BLaER1 (cell line): Measurements from ENCODE around the gene CIB4.

Source experiments
- H3K27ac ChIP-seq: shearing (Covaris generic); formaldehyde crosslinking; 2 replicates; pipeline ENCODE4 v1.8.1; 2022
- H3K27me3 ChIP-seq: shearing (Covaris generic); formaldehyde crosslinking; 2 replicates; pipeline ENCODE4 v1.8.1; 2022
- H3K36me3 ChIP-seq: shearing (Covaris generic); formaldehyde crosslinking; 2 replicates; pipeline ENCODE4 v1.8.1; 2022
- H3K4me1 ChIP-seq: shearing (Covaris generic); formaldehyde crosslinking; 2 replicates; pipeline ENCODE4 v1.8.1; 2022
- H3K4me2 ChIP-seq: shearing (Covaris generic); formaldehyde crosslinking; 2 replicates; pipeline ENCODE4 v1.8.1; 2022
- H3K4me3 ChIP-seq: shearing (Covaris generic); formaldehyde crosslinking; 2 replicates; pipeline ENCODE4 v1.8.1; 2022
- H3K9ac ChIP-seq: shearing (Covaris generic); formaldehyde crosslinking; 2 replicates; pipeline ENCODE4 v1.8.1; 2022
- H3K9me3 ChIP-seq: shearing (Covaris generic); formaldehyde crosslinking; 2 replicates; pipeline ENCODE4 v1.8.1; 2022
- H4K20me1 ChIP-seq: shearing (Covaris generic); formaldehyde crosslinking; 2 replicates; pipeline ENCODE4 v1.8.1; 2022
- Cebpa-rat ChIP-seq: shearing (Covaris generic); IDR thresholded peaks from 2 replicates; pipeline ENCODE4 v1.8.1; 2022

Gene CIB4

DNA sequence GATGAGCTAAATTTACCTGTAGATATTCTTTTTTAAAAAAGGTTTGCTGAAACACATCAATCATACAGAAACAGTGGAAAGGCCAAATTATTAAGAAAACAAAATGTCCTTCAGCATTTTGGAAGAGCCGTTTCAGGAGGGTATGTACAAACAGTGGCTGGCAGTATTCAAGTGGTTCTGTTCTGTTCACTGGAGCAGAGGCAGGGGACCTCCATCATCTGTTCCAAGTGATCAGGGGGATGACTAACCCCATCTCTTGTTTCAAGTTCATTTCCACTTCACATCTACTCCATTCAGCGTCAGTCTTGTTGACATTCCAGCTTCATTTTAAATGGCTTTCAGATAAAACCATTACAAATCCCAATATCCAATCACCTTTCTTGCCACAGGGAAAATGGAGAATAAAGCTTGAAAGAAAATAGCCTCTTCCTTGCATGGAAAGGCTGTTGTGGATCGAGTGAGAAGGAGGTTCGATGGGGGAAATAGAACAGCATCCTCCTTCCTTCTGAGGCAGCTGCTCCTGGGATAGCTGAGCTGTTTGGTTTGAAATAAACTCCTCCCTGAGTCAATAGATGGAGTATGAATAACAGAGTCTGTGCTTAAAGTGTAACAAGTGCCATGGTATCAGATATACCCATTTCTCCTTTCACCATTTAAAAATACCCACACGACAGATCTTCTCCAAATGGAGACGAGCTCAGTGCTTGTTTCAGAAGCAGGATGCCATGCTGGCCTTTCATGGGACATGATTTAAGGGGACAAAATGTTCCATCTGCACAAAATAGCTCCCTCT is 99.6 kb downstream of the CIB4 start:
- TF ChIP-seq Cebpa-rat: no peak
- Histone ChIP-seq H4K20me1 (no peaks in the 10 kb centered on the region), H3K27me3 (no peaks in the 10 kb centered on the region), H3K4me3 (no peak overlapping the region), H3K9ac (no peak overlapping the region), H3K27ac (no peak overlapping the region), H3K4me1 (peaks cover 5% of the 10 kb centered on the region), H3K9me3 (no peaks in the 10 kb centered on the region), H3K36me3 (no peaks in the 10 kb centered on the region), H3K4me2 (no peak overlapping the region)

DNA sequence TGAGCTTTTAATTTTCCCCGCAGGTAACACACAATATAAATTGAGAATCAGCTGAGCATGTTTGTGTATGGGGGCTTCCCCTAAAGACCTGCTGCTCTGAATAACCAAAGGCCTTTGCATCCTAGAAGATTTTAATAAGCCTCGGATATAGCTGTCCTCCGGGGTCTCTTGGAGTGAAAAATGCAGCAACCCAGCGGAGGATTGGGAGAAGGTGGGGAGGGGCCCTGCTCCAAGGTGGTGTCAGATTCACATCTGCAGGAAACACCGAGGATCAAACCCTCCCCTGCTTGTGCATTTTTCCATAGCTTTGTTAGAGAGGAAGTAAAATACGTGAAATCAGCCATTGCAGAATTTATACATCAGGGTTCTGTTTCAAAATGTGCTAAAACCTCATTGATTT is 100.2 kb downstream of the CIB4 start:
- Histone ChIP-seq H3K9me3 (no peaks in the 10 kb centered on the region), H3K4me2 (no peak overlapping the region), H3K9ac (no peak overlapping the region), H3K4me3 (no peak overlapping the region), H3K27me3 (no peaks in the 10 kb centered on the region), H3K4me1 (peaks cover 5% of the 10 kb centered on the region), H3K36me3 (no peaks in the 10 kb centered on the region), H4K20me1 (no peaks in the 10 kb centered on the region), H3K27ac (no peak overlapping the region)
- TF ChIP-seq Cebpa-rat: no peak

DNA sequence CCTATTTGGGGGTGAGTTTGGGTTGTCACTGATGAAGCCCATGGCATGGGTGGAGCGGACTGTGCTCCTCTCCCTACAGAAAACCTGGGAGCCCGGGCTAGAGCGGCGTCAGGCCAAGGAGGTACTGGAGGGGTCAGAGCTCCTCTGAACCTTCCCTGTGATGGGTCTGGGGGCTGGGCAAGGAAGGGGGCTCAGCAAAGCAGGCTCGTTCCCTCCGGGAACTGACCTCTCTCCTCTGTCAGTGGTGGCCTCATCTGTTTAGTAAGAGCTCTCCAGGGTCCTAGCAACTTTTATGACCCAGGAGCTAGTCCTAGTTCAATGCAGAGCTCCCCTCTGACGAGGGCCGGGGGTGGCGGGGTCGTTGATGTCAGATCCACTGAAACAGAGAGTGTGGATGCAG is 100.9 kb downstream of the CIB4 start:
- Histone ChIP-seq H4K20me1 (no peaks in the 10 kb centered on the region), H3K4me3 (no peak overlapping the region), H3K36me3 (no peaks in the 10 kb centered on the region), H3K4me1 (peaks cover 5% of the 10 kb centered on the region), H3K9ac (no peak overlapping the region), H3K27me3 (no peaks in the 10 kb centered on the region), H3K27ac (no peak overlapping the region), H3K4me2 (no peak overlapping the region), H3K9me3 (no peaks in the 10 kb centered on the region)
- TF ChIP-seq Cebpa-rat: no peak

- Histone ChIP-seq H3K4me3 (no peak overlapping the region), H3K4me1 (peaks cover 19% of the 10 kb centered on the region)
These were observed 103.2 kb downstream of the CIB4 start for GRCh38 chr2:26537826-26538475.

DNA sequence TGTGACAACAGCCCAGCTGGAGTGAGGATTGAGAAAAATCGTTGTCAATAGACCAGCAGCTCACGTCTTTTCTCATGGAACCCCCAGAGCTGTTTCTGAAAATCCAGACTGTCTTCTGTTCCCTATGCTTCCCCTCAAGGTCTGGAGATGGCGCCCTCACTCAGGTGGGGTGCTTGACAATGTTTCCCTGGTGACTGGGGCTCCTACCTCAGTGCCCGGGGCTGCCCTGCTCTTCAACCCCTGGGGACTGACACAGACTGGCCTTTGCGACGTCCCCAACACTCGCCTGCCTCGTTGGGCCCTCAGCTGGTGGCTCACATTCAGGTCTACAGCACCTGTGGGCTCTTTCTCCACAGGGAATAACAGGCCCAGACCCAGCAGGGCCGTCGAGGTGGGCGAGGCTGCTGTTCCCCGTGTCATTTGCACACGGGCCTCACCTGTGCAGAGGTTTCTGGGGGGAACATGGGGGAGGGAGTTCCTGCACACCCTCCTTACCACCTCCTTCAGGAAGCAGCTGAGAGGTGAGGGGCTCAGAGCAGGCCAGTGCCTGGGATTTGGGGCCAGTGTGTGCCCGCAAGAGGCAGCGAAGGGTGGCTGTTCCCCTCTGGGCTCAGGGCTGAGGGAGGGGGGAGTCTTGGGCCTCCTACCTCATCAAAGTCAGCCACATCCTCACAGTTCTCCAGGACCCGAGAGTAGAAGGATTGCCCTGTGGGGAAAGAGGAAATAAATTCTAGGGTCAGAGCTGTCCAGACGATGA is 103.9 kb downstream of the CIB4 start:
- no peak overlapping the region for H3K27ac ChIP-seq

More at GRCh38 chr2:26537826-26538475, 103.2 kb downstream of the CIB4 start:
- H3K27ac ChIP-seq: no peak overlapping the region
- no peak for TF ChIP-seq Cebpa-rat
- no peaks in the 10 kb centered on the region for H3K36me3 ChIP-seq
- H3K9me3 ChIP-seq: no peaks in the 10 kb centered on the region
- no peaks in the 10 kb centered on the region for H3K27me3 ChIP-seq
- H3K9ac ChIP-seq: no peak overlapping the region
- no peaks in the 10 kb centered on the region for H4K20me1 ChIP-seq
- H3K4me2 ChIP-seq: peak overlapping the region; percentile 31; the same call in 1 of the 2 replicates

GRCh38 chr2:26536371-26537068 is 104.6 kb downstream of the CIB4 start:
- Histone ChIP-seq H3K4me2 (no peak overlapping the region), H4K20me1 (no peaks in the 10 kb centered on the region), H3K9ac (no peak overlapping the region), H3K27ac (no peak overlapping the region), H3K27me3 (no peaks in the 10 kb centered on the region), H3K36me3 (no peaks in the 10 kb centered on the region), H3K4me1 (peaks cover 19% of the 10 kb centered on the region), H3K4me3 (no peak overlapping the region), H3K9me3 (no peaks in the 10 kb centered on the region)
- no peak for TF ChIP-seq Cebpa-rat

More for the DNA sequence above, 103.9 kb downstream of the CIB4 start:
- no peak overlapping the region for H3K9ac ChIP-seq
- H3K4me2 ChIP-seq: peak overlapping the region; percentile 31; the same call in 1 of the 2 replicates
- no peak for TF ChIP-seq Cebpa-rat
- H3K36me3 ChIP-seq: no peaks in the 10 kb centered on the region
- no peaks in the 10 kb centered on the region for H4K20me1 ChIP-seq
- no peak overlapping the region for H3K4me3 ChIP-seq
- H3K27me3 ChIP-seq: no peaks in the 10 kb centered on the region
- peaks cover 19% of the 10 kb centered on the region for H3K4me1 ChIP-seq
- H3K9me3 ChIP-seq: no peaks in the 10 kb centered on the region

DNA sequence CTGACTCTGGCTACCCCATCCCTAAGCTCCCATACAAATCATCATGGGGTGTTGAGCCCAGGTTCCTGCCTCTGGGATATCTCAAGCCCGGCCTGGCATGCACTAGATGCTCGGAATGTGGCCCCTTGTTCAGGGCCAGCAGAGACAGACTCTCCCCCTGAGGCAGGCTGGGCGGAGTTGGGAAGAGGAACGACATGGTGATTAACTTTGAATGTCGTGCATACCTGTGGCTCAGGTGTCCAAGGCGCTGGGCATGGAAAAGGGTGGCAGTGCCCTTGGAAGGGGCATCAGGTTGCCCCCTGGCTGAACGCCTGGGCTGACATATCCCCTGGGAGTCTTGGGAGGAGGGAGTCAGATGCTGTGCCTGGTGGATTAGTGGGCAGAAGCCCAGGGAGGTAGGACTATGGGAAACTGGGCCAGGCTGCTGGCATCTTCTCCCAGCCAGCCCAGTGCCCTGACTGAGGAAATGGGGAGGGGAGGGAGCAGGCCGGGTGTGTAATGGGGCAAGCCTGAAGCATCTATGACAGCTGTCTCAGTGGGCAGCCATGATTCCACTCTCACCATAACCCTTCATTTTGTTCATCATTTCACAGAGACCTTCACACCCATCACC is 105.4 kb downstream of the CIB4 start:
- H3K9me3 ChIP-seq: no peaks in the 10 kb centered on the region
- TF ChIP-seq Cebpa-rat: no peak
- H3K4me3 ChIP-seq: no peak overlapping the region
- H3K4me1 ChIP-seq: peaks cover 19% of the 10 kb centered on the region
- H3K27me3 ChIP-seq: no peaks in the 10 kb centered on the region
- H3K36me3 ChIP-seq: no peaks in the 10 kb centered on the region
- H3K27ac ChIP-seq: no peak overlapping the region
- H4K20me1 ChIP-seq: no peaks in the 10 kb centered on the region
- H3K9ac ChIP-seq: no peak overlapping the region
- H3K4me2 ChIP-seq: no peak overlapping the region

DNA sequence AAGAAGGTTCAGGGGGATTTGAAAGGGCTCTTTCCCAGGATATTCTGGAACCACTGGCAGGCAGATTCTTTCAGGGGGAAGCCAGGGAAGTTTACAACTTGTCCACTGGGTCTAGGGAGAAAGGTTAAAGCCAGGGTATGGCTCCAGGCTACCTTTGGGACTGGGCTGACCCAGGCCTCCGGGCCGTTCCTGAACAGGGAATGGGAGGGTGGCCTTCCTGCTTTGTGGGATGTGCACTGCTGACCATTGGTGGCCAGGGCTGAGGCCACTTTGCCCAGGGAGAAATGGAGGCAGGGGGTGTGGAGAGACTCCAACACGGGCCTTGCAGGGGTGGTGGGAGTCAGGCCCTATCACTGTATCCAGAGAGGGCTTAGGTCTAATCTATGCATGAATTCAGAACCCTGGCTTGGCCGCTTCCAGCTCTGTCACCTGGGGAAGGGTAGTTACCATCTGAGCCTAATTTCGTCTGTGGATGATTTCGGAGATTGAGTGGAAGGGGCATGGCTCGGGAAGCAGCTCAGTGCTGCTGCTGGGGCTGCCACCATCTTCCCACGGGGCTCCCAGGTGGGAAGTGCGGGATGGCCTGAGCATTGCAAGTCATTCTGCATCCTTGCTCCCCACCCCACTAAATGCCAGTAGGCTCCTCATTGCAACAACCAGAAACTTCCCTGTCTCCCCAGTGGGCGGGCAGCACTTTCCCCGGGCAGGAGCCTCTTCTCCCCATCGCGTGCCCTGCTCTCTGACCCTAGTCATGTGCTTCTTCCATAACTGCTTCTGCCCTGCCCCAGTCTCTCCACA is 106.1 kb downstream of the CIB4 start:
- Histone ChIP-seq H3K9me3 (no peaks in the 10 kb centered on the region), H3K4me2 (peak overlapping the region; percentile 46), H3K27me3 (no peaks in the 10 kb centered on the region), H3K9ac (no peak overlapping the region), H3K4me3 (no peak overlapping the region), H4K20me1 (no peaks in the 10 kb centered on the region), H3K27ac (no peak overlapping the region), H3K4me1 (peaks cover 19% of the 10 kb centered on the region), H3K36me3 (no peaks in the 10 kb centered on the region)
- TF ChIP-seq Cebpa-rat: no peak
